ENCODE data around the gene CLSTN2. TPM values are rescaled to one million over a fixed set of nuclear protein-coding genes. Genes with fewer than 3 reads are reported as not detected.

CLSTN2 gene
- total RNA-seq, 2 donors from 2014 or later, result 3.5 to 60.3 TPM

DNA sequence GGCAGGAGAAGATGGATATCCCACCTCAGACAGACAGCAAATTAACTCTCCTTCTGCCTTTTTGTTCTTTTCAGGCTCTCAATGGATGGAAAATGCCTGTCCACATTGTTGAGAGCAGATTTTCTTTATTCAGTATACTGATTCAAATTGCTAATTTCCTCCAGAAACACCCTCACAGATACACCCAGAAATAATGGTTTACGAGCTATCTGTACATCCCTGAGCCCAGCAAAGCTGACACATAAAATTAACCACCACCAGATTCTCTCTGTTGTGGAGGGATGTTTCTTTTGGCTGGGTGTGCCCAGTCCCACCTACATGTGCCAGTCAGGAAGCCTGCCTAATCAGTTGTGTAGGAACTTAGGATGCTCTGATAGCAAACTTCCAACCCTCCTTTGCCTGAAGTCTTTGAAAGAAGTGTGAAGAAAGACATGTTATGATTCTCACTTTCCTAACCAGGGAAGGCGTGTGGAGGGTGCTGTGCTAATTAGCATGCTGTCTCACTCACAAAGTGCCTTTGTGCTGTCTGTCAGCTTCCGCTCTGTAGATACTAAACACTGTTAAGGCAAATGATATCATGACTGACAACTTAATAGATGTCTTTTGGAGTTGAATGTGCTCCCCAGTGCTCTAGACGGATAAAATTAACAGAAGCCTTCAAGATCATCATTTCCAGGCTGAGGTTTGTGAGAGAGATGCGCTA lies 208.5 kb downstream of the CLSTN2 start:
- intact Hi-C loops (cut with DNase I), result no loop called here
- no peaks in the 10 kb centered on the region for H3K9me3 ChIP-seq
- H3K36me3 ChIP-seq, result no peaks in the 10 kb centered on the region
- no peaks in the 10 kb centered on the region for H3K4me1 ChIP-seq (replicated peaks)
- H3K27me3 ChIP-seq (replicated peaks; ENCODE audit: insufficient read depth), result no peaks in the 10 kb centered on the region
- TF ChIP-seq, protein P1, sequence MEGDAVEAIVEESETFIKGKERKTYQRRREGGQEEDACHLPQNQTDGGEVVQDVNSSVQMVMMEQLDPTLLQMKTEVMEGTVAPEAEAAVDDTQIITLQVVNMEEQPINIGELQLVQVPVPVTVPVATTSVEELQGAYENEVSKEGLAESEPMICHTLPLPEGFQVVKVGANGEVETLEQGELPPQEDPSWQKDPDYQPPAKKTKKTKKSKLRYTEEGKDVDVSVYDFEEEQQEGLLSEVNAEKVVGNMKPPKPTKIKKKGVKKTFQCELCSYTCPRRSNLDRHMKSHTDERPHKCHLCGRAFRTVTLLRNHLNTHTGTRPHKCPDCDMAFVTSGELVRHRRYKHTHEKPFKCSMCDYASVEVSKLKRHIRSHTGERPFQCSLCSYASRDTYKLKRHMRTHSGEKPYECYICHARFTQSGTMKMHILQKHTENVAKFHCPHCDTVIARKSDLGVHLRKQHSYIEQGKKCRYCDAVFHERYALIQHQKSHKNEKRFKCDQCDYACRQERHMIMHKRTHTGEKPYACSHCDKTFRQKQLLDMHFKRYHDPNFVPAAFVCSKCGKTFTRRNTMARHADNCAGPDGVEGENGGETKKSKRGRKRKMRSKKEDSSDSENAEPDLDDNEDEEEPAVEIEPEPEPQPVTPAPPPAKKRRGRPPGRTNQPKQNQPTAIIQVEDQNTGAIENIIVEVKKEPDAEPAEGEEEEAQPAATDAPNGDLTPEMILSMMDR (IDR thresholded peaks at IDR 0.05), result no peak
- no peak for TF ChIP-seq POLR2A (IDR thresholded peaks at IDR 0.05)
- no peak for TF ChIP-seq POLR2AphosphoS5 (IDR thresholded peaks at IDR 0.05)
- WGBS, result 92% methylated on average over 5 of the region's 5 CpGs
- no peak overlapping the region for H3K4me3 ChIP-seq
- no peak for DNase-seq (ENCODE audit: low spot score)
- H3K27ac ChIP-seq, result no peak overlapping the region

- no peaks in the 10 kb centered on the region for H3K36me3 ChIP-seq
- H3K9me3 ChIP-seq, result no peaks in the 10 kb centered on the region
- H3K4me1 ChIP-seq (replicated peaks), result no peaks in the 10 kb centered on the region
- peaks cover 2% of the 10 kb centered on the region for H3K27me3 ChIP-seq (replicated peaks; ENCODE audit: insufficient read depth)
- 92% methylated on average over 2 of the region's 2 CpGs for WGBS
- TF ChIP-seq POLR2A (IDR thresholded peaks at IDR 0.05) (no peak), POLR2AphosphoS5 (IDR thresholded peaks at IDR 0.05) (no peak)
- TF ChIP-seq, protein P1 (IDR thresholded peaks at IDR 0.05), result no peak
- H3K4me3 ChIP-seq, result no peak overlapping the region
- H3K27ac ChIP-seq, result no peak overlapping the region
- intact Hi-C loops (cut with DNase I), result no loop called here
- DNase-seq (ENCODE audit: low spot score), result no peak
Observed at GRCh38 chr3:140145528-140145927, 210.5 kb downstream of the CLSTN2 start.

DNA sequence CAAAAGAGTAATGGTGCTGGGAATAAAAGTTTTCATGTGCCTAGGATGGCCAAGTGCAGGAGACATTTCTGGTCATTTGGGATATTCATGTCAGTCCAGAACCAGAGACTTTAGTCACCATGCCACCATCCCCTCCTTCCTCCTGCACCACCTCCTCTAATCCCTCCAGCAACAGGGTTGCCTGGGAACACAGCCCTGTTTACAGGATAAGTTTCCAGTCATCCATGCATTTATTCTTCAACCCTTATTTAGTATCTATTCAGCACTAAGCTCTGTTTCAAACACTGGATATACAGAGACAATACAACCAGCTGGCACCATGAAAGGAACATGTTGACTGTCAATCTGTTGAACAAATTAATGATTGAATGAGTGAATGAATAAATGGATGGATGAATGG lies 211.7 kb downstream of the CLSTN2 start:
- Histone ChIP-seq H3K9me3 (no peaks in the 10 kb centered on the region), H3K27ac (no peak overlapping the region), H3K4me3 (no peak overlapping the region), H3K27me3 (replicated peaks; ENCODE audit: insufficient read depth) (peaks cover 2% of the 10 kb centered on the region), H3K4me1 (replicated peaks) (no peaks in the 10 kb centered on the region), H3K36me3 (no peaks in the 10 kb centered on the region)
- TF ChIP-seq POLR2A (IDR thresholded peaks at IDR 0.05), result no peak
- no peak for TF ChIP-seq POLR2AphosphoS5 (IDR thresholded peaks at IDR 0.05)
- TF ChIP-seq, protein P1 (IDR thresholded peaks at IDR 0.05), result no peak
- intact Hi-C loops (cut with DNase I), result no loop called here
- no peak for DNase-seq (ENCODE audit: low spot score)

DNA sequence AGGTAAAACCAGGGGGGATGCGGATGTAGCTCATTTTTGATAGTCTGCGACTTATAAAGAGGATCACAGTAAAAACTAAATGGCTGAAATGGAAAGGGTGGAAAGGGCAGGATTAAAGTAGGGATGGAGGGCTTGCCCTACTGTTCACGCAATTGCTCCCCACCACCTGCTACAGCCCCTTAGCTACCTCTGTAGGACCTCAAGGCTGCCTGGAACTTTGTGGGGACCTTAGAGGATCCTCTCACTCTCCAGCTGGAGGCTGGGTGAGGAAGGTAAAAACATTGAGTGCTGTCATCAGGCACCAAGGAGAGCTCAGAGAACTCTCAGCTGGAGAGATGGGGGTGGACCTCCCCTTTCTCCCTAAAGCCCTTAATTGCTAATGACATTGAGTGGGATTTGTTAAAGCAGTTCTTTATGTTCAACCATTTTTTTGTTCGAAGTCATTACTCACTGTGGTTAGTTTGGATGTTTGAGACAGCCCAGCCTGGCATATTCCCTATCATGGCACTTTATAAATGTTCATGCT lies 213.0 kb downstream of the CLSTN2 start:
- no peaks in the 10 kb centered on the region for H3K36me3 ChIP-seq
- DNase-seq (ENCODE audit: low spot score), result no peak
- H3K27ac ChIP-seq, result no peak overlapping the region
- WGBS, result 94% methylated on average over 4 of the region's 4 CpGs
- intact Hi-C loops (cut with DNase I), result no loop called here
- H3K4me1 ChIP-seq (replicated peaks), result no peaks in the 10 kb centered on the region
- H3K4me3 ChIP-seq, result no peak overlapping the region
- no peak for TF ChIP-seq POLR2AphosphoS5 (IDR thresholded peaks at IDR 0.05)
- TF ChIP-seq, protein P1 (IDR thresholded peaks at IDR 0.05), result no peak
- no peak for TF ChIP-seq POLR2A (IDR thresholded peaks at IDR 0.05)
- peaks cover 2% of the 10 kb centered on the region for H3K27me3 ChIP-seq (replicated peaks; ENCODE audit: insufficient read depth)
- no peaks in the 10 kb centered on the region for H3K9me3 ChIP-seq

DNA sequence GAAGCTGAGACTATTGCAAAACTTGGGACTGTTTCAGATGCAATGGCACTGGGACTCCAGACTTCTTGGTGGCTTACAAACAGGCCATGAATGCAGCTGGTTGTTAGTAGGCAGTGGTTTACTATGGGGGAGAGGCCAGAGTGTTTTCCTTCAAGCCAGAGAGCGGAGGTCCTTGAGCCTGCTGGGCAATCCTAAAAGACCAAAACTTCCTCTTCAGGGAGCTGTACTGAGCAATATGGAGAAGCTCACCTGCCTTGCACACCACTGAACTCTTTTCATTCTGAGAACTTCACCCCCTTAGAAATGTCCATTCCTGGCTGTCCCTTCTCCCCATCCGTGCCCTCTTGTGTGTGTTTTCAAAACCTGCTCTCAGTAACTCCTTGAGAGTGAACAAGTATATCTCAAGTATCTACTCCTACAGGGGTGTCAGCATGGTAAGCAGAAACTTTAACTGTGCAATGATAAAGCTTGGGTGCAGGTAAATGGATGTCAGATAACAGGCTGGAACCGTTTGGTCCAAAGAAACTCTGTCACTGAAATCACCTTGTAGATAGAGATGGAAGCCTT lies 213.9 kb downstream of the CLSTN2 start:
- no peaks in the 10 kb centered on the region for H3K4me1 ChIP-seq (replicated peaks)
- H3K9me3 ChIP-seq, result no peaks in the 10 kb centered on the region
- WGBS, result 87% methylated on average over 3 of the region's 3 CpGs
- TF ChIP-seq POLR2A (IDR thresholded peaks at IDR 0.05), result no peak
- TF ChIP-seq POLR2AphosphoS5 (IDR thresholded peaks at IDR 0.05), result no peak
- TF ChIP-seq, protein P1 (IDR thresholded peaks at IDR 0.05), result no peak
- peaks cover 2% of the 10 kb centered on the region for H3K27me3 ChIP-seq (replicated peaks; ENCODE audit: insufficient read depth)
- intact Hi-C loops (cut with DNase I), result no loop called here
- H3K4me3 ChIP-seq, result no peak overlapping the region
- no peaks in the 10 kb centered on the region for H3K36me3 ChIP-seq
- no peak for DNase-seq (ENCODE audit: low spot score)
- no peak overlapping the region for H3K27ac ChIP-seq

Data from prostate gland (tissue), 2 donors.